Kidney (tissue), 14 donors: ENCODE data around the gene OR10A6. TPM values are rescaled to one million over a fixed set of nuclear protein-coding genes. Genes with fewer than 3 reads are reported as not detected.

ENCODE experiments used
- DNase-seq, 5 donors: peaks; one replicate each; pipeline ENCODE4 v3.0.0-alpha.2; 2013 to 2020
- FAIRE-seq: peaks from 2 replicates; lab custom pipeline; 2012; peaks lifted over from hg19 to GRCh38; lab: Jason Lieb, UNC
- H3K27ac ChIP-seq, 2 donors: one replicate each; pipeline ENCODE4 v1.7.0; 2013; ENCODE audit warnings: low read depth in 2 of 2, low read length in 2 of 2, inconsistent platforms in 1 of 2
- H3K27me3 ChIP-seq: one replicate; pipeline ENCODE4 v1.7.1; 2013; ENCODE audit warnings: low read length, inconsistent platforms; ENCODE audit not compliant: control insufficient read depth, insufficient read depth
- H3K36me3 ChIP-seq, 3 donors: one replicate each; pipeline versions ENCODE4 v1.7.0 to v1.7.1; 2013; ENCODE audit warnings: low read length in 3 of 3, control low read depth in 1 of 3, inconsistent platforms in 1 of 3; ENCODE audit not compliant: insufficient read depth in 3 of 3, control insufficient read depth in 2 of 3
- H3K4me1 ChIP-seq, 3 donors: one replicate each; pipeline versions ENCODE4 v1.7.0 to v1.7.1; 2013; ENCODE audit warnings: low read length in 3 of 3, inconsistent platforms in 1 of 3, low read depth in 1 of 3; ENCODE audit not compliant: control insufficient read depth in 2 of 3, insufficient read depth in 2 of 3
- H3K4me3 ChIP-seq, 3 donors: one replicate each; pipeline versions ENCODE4 v1.7.0 to v1.8.1; 2013; ENCODE audit warnings: low read length in 3 of 3, control low read depth in 1 of 3, inconsistent platforms in 1 of 3
- H3K9ac ChIP-seq, 3 donors: one replicate each; pipeline versions ENCODE4 v1.7.0 to v1.7.1; 2013; ENCODE audit warnings: low read length in 3 of 3, control low read depth in 1 of 3, inconsistent platforms in 1 of 3
- H3K9me3 ChIP-seq, 3 donors: one replicate each; pipeline versions ENCODE4 v1.7.0 to v1.7.1; 2013; ENCODE audit warnings: low read length in 3 of 3, control low read depth in 1 of 3, inconsistent platforms in 1 of 3; ENCODE audit not compliant: control insufficient read depth in 2 of 3, insufficient read depth in 1 of 3
- CTCF ChIP-seq: IDR thresholded peaks from 3 replicates; pipeline ENCODE4 v1.5.1; 2012; ENCODE audit warnings: mild to moderate bottlenecking, moderate library complexity, borderline replicate concordance; ENCODE audit not compliant: insufficient read depth; ENCODE audit errors: extremely low read depth
- intact Hi-C: fragments of 100-400 bp; cut with DNase I; formaldehyde crosslinking; loops from one replicate; pipeline ENCODE4 v1.11.1; 2022
- polyA plus RNA-seq: library from polyadenylated mRNA; stranded (reverse); fragments of 350-450 nt; fragmentation: Illumina TruSeq; extraction: RNeasy Lipid Tissue Mini Kit (QIAGEN cat#74804); gene quantifications from one replicate; pipeline ENCODE4 v1.2.3, GENCODE V29; 2014; ENCODE audit warnings: low read depth, low replicate concordance; ENCODE audit not compliant: insufficient read depth
- total RNA-seq: library from RNA; stranded (reverse); fragmentation: NEBNext Ultra II Directional; extraction: Animal tissue kit (Norgen Biotek cat#: 25700); gene quantifications from one replicate; pipeline ENCODE4 v1.2.1, GENCODE V29; 2021
- donor health status: control.
- donor health status: control.
- donor health status: control.
- donor health status: control.
- donor health status: control.
- donor health status: DM: yes; HTN: yes; CAD: no.
- donor health status: Normal renal cell carcinoma (clear cell type).

Gene OR10A6
- total and polyA plus RNA-seq, 2 donors from 2014 or later, result not detected

GRCh38 chr11:7944123-7944522 lies 13.1 kb upstream of the OR10A6 start:
- H3K27me3 ChIP-seq, result no peaks in the 10 kb centered on the region
- intact Hi-C loops, result no loop called here
- no peak for FAIRE-seq

GRCh38 chr11:7941608-7942007 lies 10.5 kb upstream of the OR10A6 start, which contains the start of gene OR10A3:
TSS of gene OR10A3 (minus strand) at chr11:7941708. CDS start at chr11:7939520, 2,188 bp downstream.
- Histone ChIP-seq H3K9me3 (peaks cover 0 to 7% (median 4%) of the 10 kb centered on the region in 3 donors), H3K27me3 (no peaks in the 10 kb centered on the region), H3K4me1 (no peaks in the 10 kb centered on the region), H3K27ac (no peak within 1 kb of the TSS), H3K4me3 (no peak within 1 kb of the TSS), H3K9ac (no peak within 1 kb of the TSS), H3K36me3 (no peaks in the 10 kb centered on the region)
- intact Hi-C loops, result no loop called here
- TF ChIP-seq CTCF, result no peak
- DNase-seq (no peak), FAIRE-seq (no peak)

More at GRCh38 chr11:7944123-7944522, 13.1 kb upstream of the OR10A6 start:
- TF ChIP-seq CTCF, result no peak
- peaks cover 0 to 7% (median 4%) of the 10 kb centered on the region in 3 donors for H3K9me3 ChIP-seq
- DNase-seq, result no peak
- H3K4me1 ChIP-seq, result no peaks in the 10 kb centered on the region
- no peak overlapping the region for H3K27ac ChIP-seq
- H3K4me3 ChIP-seq, result no peak overlapping the region
- no peak overlapping the region for H3K9ac ChIP-seq
- no peaks in the 10 kb centered on the region for H3K36me3 ChIP-seq

GRCh38 chr11:7941146-7941545 lies 10.1 kb upstream of the OR10A6 start:
- Histone ChIP-seq H3K27me3 (no peaks in the 10 kb centered on the region), H3K36me3 (no peaks in the 10 kb centered on the region), H3K4me1 (no peaks in the 10 kb centered on the region), H3K4me3 (no peak overlapping the region), H3K27ac (no peak overlapping the region), H3K9me3 (peaks cover 0 to 7% (median 4%) of the 10 kb centered on the region in 3 donors), H3K9ac (no peak overlapping the region)
- no peak for TF ChIP-seq CTCF
- FAIRE-seq, result no peak
- intact Hi-C loops, result no loop called here
- DNase-seq, result no peak

GRCh38 chr11:7936615-7937014 lies 5.5 kb upstream of the OR10A6 start:
- no peak for TF ChIP-seq CTCF
- DNase-seq, result peak in 1 of 5 donors; percentile 2

More at GRCh38 chr11:7936615-7937014, 5.5 kb upstream of the OR10A6 start:
- no peak overlapping the region for H3K4me3 ChIP-seq
- H3K27ac ChIP-seq, result no peak overlapping the region
- FAIRE-seq, result no peak
- intact Hi-C loops, result no loop called here
- H3K27me3 ChIP-seq, result no peaks in the 10 kb centered on the region
- H3K9ac ChIP-seq, result no peak overlapping the region
- H3K9me3 ChIP-seq, result no peaks in the 10 kb centered on the region
- no peaks in the 10 kb centered on the region for H3K4me1 ChIP-seq
- no peaks in the 10 kb centered on the region for H3K36me3 ChIP-seq
